Stimulated activated naive CD8-positive, alpha-beta T cell treated with anti-CD3 and anti-CD28 coated beads, Interleukin-15, amount 100 ng/mL, for 72 hours (primary cell): ENCODE data around the gene HYI.

Source experiments
- ATAC-seq: fragments of 150-1000 bp; cut with Tn5 transposase; 2 replicates; pipeline ENCODE4 v1.10.0; 2021; ENCODE audit warnings: mild to moderate bottlenecking, moderate library complexity
- DNase-seq, 2 donors: peaks; one replicate each; pipeline ENCODE4 v3.0.0; 2021 to 2022
- H3K27ac Mint-ChIP-seq, 2 donors: one replicate each; pipeline ENCODE4 v1.8.0; 2022; ENCODE audit warnings: mild to moderate bottlenecking in 2 of 2, mixed read lengths in 2 of 2, moderate library complexity in 2 of 2
- H3K27me3 Mint-ChIP-seq: one replicate; pipeline ENCODE4 v1.8.0; 2022; ENCODE audit warnings: mixed read lengths
- H3K4me1 Mint-ChIP-seq: one replicate; pipeline ENCODE4 v1.8.0; 2022; ENCODE audit warnings: mild to moderate bottlenecking, mixed read lengths
- H3K4me3 Mint-ChIP-seq, 2 donors: one replicate each; pipeline ENCODE4 v1.8.0; 2022; ENCODE audit warnings: mild to moderate bottlenecking in 2 of 2, mixed read lengths in 2 of 2, moderate library complexity in 1 of 2
- H3K9me3 Mint-ChIP-seq, 2 donors: one replicate each; pipeline ENCODE4 v1.8.0; 2022; ENCODE audit warnings: mixed read lengths in 2 of 2

Gene HYI

GRCh38 chr1:43451701-43452532 lies 1.8 kb downstream of the HYI start:
- Mint-ChIP-seq H3K4me3 (no peak overlapping the region), H3K9me3 (no peaks in the 10 kb centered on the region)

DNA sequence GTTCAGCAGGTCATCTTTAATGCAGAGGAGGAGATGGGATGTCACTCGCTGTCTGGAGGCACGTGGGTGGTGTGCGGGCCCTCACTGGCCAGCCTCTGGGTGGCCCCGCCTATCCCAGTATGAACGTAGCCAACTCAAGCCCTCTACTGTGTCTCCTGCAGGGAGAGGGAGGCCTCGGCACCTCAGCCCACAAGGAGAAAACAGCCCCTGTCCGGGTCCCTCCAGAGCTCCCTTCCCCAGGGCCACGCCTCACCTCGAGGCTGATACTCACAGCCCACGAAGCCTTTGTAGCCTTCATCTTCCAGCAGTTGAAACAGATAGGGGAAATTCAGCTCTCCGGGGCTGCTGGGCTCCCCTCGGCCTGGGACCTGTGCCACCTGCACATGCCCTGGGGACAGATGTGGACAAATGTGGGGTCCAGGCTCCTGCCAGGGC lies 2.6 kb downstream of the HYI start:
- H3K27ac Mint-ChIP-seq, result no peak overlapping the region
- peaks cover 8% of the 10 kb centered on the region for H3K27me3 Mint-ChIP-seq
- peaks cover 15% of the 10 kb centered on the region for H3K4me1 Mint-ChIP-seq
- no peak for ATAC-seq
- no peak for DNase-seq
- H3K4me3 Mint-ChIP-seq, result no peak overlapping the region
- no peaks in the 10 kb centered on the region for H3K9me3 Mint-ChIP-seq

More at GRCh38 chr1:43451701-43452532, 1.8 kb downstream of the HYI start:
- Mint-ChIP-seq H3K4me1 (peaks cover 15% of the 10 kb centered on the region), H3K27me3 (peaks cover 13% of the 10 kb centered on the region), H3K27ac (no peak overlapping the region)
- no peak for DNase-seq
- no peak for ATAC-seq

DNA sequence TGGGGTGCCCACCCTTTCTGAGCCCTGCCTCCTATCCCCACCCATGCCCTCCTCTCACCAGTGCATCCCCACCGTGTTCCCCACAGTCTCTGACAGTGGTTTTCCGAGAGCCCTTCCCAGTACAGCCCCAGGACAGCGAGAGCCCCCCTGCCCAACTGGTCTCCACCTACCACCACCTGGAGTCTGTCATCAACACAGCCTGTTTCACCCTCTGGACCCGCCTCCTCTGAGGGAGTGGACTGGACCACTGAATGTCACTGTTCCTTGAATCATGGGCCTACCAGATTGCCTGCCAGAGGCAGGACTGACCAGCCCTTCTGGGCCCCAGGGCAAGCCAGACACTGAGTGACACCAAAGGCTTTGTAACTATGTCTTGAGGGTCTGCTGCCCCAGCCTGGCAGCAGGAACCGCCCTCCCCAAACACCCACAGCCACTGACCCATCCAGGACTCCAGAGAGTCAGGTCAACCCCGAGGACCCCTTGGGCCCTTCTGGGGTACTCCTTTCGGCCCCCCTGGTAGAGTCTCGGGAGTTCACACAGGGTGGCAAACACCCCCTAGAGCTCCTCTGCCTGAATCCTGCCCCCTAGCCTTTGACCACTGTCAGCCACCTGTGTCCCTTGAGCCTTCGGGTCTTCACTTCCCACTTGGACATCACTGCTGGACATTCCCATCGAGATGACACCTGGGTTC lies 3.3 kb downstream of the HYI start:
- ATAC-seq, result no peak
- Mint-ChIP-seq H3K27ac (peak overlapping the region in 1 of 2 donors; percentile 64), H3K9me3 (no peaks in the 10 kb centered on the region), H3K27me3 (peaks cover under 1% of the 10 kb centered on the region), H3K4me3 (no peak overlapping the region), H3K4me1 (peaks cover 15% of the 10 kb centered on the region)
- no peak for DNase-seq

- Mint-ChIP-seq H3K4me3 (no peak overlapping the region), H3K9me3 (no peaks in the 10 kb centered on the region), H3K27ac (no peak overlapping the region), H3K4me1 (peaks cover 13% of the 10 kb centered on the region), H3K27me3 (no peaks in the 10 kb centered on the region)
- DNase-seq (no peak), ATAC-seq (no peak)
Measured at GRCh38 chr1:43449708-43450069, 4.0 kb downstream of the HYI start.

DNA sequence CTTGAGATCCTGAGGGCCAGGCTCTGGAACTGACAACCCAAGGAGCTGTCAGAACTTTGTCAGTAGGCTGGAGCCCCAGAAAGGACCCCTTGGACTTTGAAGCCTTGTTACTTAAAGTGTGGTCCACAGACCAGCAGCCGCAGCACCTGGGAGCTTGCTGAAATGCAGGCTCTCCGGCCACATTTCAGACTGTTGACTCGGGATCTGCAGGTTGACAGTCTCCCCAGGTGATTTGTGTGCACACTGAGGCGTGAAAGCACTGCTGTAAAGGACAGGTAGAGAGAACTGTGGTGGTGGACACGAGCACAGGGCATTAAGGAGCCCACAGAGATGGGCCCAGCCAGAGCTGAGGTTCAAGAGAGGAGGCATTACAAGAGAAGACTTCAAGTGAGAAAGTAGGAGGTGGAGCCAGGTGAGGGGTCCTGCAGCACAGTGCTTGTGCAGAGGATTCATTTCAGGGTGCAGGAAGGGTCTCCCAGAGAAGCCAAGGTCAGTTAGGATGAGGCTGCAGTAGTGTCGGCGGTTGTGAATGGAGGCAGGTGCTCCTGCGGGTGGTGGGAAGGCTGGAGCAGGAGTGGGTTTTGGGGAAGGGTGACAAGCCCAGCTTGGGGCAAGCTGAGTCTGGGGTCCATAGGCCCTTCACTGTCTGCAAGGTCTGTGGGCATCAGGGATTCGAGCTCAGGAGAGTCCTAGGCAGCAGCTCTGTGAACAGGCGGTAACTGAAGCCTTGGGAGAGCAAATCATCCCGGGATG lies 4.6 kb downstream of the HYI start:
- Mint-ChIP-seq H3K27ac (no peak overlapping the region), H3K4me1 (peaks cover 8% of the 10 kb centered on the region), H3K27me3 (no peaks in the 10 kb centered on the region), H3K4me3 (no peak overlapping the region), H3K9me3 (no peaks in the 10 kb centered on the region)
- DNase-seq, result no peak
- ATAC-seq, result no peak

- H3K27me3 Mint-ChIP-seq, result no peaks in the 10 kb centered on the region
- H3K4me3 Mint-ChIP-seq, result no peak overlapping the region
- no peaks in the 10 kb centered on the region for H3K9me3 Mint-ChIP-seq
- ATAC-seq (no peak), DNase-seq (peak in 1 of 2 donors; percentile 7)
- peak overlapping the region in 1 of 2 donors; percentile 14 for H3K27ac Mint-ChIP-seq
- H3K4me1 Mint-ChIP-seq, result peaks cover 6% of the 10 kb centered on the region
Measured at GRCh38 chr1:43447891-43448708, 5.6 kb downstream of the HYI start.

- no peak for ATAC-seq
- H3K4me3 Mint-ChIP-seq, result no peak overlapping the region
- no peaks in the 10 kb centered on the region for H3K4me1 Mint-ChIP-seq
- no peaks in the 10 kb centered on the region for H3K9me3 Mint-ChIP-seq
- H3K27ac Mint-ChIP-seq, result no peak overlapping the region
- H3K27me3 Mint-ChIP-seq, result no peaks in the 10 kb centered on the region
- DNase-seq, result peak in 1 of 2 donors; percentile 7
Measured at GRCh38 chr1:43446881-43447835, 6.6 kb downstream of the HYI start.

DNA sequence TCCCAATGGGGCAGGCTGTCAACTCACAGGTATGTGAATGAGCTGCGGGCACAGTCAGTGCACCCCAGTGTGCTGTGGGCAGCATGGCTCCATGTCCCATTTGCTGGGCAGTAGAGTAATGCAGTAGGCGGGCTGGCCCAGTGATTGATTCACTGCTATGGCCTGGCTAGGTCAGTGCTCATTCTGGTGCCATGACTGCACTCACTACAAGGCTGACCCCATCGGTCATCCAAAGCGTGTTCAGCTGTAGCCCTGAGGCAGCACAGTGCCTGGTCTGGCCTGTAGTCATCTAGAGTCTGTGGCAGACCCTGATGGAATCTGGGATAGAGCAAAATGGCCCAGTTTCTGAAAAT lies 7.4 kb downstream of the HYI start:
- Mint-ChIP-seq H3K4me3 (no peak overlapping the region), H3K4me1 (no peaks in the 10 kb centered on the region), H3K27me3 (no peaks in the 10 kb centered on the region), H3K27ac (no peak overlapping the region), H3K9me3 (no peaks in the 10 kb centered on the region)
- DNase-seq (peak in 1 of 2 donors; percentile 4), ATAC-seq (no peak)

GRCh38 chr1:43445606-43446387 lies 7.9 kb downstream of the HYI start:
- DNase-seq (peak in 1 of 2 donors; percentile 5), ATAC-seq (no peak)
- no peaks in the 10 kb centered on the region for H3K4me1 Mint-ChIP-seq
- no peak overlapping the region for H3K27ac Mint-ChIP-seq
- H3K4me3 Mint-ChIP-seq, result no peak overlapping the region
- no peaks in the 10 kb centered on the region for H3K27me3 Mint-ChIP-seq
- H3K9me3 Mint-ChIP-seq, result no peaks in the 10 kb centered on the region

- H3K27ac Mint-ChIP-seq, result no peak overlapping the region
Measured at GRCh38 chr1:43444836-43445235, 8.9 kb downstream of the HYI start.

DNA sequence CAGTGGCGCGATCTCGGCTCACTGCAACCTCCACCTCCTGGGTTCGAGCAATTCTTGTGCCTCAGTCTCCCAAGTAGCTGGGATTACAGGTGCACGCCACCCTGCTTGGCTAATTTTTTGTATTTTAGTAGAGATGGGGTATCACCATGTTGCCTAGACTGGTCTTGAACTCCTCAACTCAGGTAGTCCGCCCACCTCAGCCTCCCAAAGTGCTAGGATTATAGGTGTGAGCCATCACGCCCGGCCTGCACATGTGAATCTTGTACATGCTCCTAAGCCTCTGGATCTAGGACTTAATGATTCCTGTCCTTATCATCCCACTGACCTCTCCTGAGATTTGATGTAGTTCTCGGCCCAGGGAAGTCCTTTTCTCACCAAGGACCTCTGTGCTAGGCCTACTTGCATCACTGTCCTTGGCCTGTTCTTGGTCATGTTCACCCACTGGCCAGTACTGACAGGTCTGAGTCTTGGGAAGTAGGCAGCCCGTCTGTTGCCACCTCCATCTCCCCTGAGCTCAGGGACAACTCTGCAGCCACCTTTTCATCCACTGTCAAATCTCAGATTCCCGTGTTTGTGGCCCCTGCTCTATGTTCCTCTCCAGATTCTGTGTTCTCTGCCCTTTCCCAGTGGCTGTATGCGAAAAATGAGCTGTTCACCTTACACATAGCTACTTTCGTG lies 9.4 kb downstream of the HYI start:
- no peaks in the 10 kb centered on the region for H3K9me3 Mint-ChIP-seq
- no peak overlapping the region for H3K27ac Mint-ChIP-seq
- no peaks in the 10 kb centered on the region for H3K4me1 Mint-ChIP-seq
- DNase-seq, result no peak
- no peak for ATAC-seq
- H3K27me3 Mint-ChIP-seq, result no peaks in the 10 kb centered on the region
- no peak overlapping the region for H3K4me3 Mint-ChIP-seq

More at GRCh38 chr1:43444836-43445235, 8.9 kb downstream of the HYI start:
- Mint-ChIP-seq H3K4me1 (no peaks in the 10 kb centered on the region), H3K4me3 (no peak overlapping the region), H3K9me3 (no peaks in the 10 kb centered on the region), H3K27me3 (no peaks in the 10 kb centered on the region)
- ATAC-seq, result no peak
- no peak for DNase-seq

- no peak for DNase-seq
- Mint-ChIP-seq H3K4me3 (no peak overlapping the region), H3K4me1 (no peaks in the 10 kb centered on the region), H3K27me3 (no peaks in the 10 kb centered on the region), H3K27ac (no peak overlapping the region), H3K9me3 (no peaks in the 10 kb centered on the region)
- no peak for ATAC-seq
Measured at GRCh38 chr1:43443197-43443946, 10.4 kb downstream of the HYI start.

GRCh38 chr1:43442756-43443155 lies 11.0 kb downstream of the HYI start:
- H3K4me1 Mint-ChIP-seq, result no peaks in the 10 kb centered on the region
- H3K27ac Mint-ChIP-seq, result peak overlapping the region in 1 of 2 donors; percentile 15
- H3K4me3 Mint-ChIP-seq, result no peak overlapping the region
- no peaks in the 10 kb centered on the region for H3K9me3 Mint-ChIP-seq
- ATAC-seq (no peak), DNase-seq (peak in 1 of 2 donors; percentile 7)
- no peaks in the 10 kb centered on the region for H3K27me3 Mint-ChIP-seq
